ENCODE measurements around the gene MCM7.
"Not testable (repeated sequence)": the region's sequence is repeated elsewhere in the genome, so short reads cannot be mapped to it uniquely, and the experiment has no call there.

MCM7 gene

DNA sequence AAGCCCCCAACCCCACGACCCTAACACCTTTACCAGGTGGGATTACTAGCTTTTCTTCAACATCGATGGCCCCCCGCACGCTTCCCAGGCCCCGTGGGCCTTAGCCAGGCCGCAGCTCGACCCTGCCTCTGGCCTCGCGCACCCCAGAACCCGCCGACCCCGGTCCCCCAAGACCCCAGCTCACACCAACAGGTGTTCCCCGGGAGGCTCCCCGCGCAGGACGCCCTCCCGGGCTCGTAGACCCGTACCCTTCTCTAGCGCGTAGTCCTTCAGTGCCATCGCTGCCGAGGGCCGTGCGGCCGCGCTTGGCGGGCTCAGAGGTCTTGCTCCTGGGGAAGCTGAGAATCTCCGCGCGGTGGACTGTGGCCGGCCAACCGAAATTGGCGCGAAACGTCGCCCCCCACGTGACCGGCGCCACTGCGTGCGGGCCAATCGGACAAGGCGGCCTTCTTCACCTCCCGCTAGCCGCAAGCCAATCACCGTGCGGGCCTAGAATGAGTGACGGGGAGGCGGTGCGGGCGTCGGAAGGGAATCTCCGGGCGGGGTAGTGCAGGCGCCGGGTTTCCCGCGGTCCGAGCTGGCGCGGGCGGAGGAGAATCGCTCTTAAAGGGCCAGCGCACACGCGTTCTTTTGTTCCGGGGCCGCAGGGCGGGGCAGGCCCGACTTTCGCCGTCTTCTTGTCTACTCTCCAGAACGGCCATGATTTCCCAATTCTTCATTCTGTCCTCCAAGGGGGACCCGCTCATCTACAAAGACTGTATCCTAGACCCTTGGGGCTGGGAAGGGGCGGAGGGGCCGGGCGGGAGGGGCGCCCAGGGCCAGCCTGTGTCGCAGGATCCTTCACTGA, at the start of gene MCM7, which contains the start of gene AP4M1:
Gene MCM7, minus strand, starts transcription at position 382 of the 847 bp plus-strand sequence. Its CDS starts 103 bp downstream, at position 279.
Gene AP4M1, plus strand, starts transcription at position 628 of the 847 bp plus-strand sequence. Its CDS starts 72 bp downstream, at position 700.
- Mint-ChIP-seq H3K27ac (peak within 1 kb of the TSS; percentile 84), H3K4me3 (peak within 1 kb of the TSS; percentile 92), H3K36me3 (peaks cover 60% of the 10 kb centered on the region), H3K9me3 (no peaks in the 10 kb centered on the region), H3K4me1 (peaks cover 44% of the 10 kb centered on the region), H3K27me3 (no peaks in the 10 kb centered on the region)
- ATAC-seq: peak; percentile 95

DNA sequence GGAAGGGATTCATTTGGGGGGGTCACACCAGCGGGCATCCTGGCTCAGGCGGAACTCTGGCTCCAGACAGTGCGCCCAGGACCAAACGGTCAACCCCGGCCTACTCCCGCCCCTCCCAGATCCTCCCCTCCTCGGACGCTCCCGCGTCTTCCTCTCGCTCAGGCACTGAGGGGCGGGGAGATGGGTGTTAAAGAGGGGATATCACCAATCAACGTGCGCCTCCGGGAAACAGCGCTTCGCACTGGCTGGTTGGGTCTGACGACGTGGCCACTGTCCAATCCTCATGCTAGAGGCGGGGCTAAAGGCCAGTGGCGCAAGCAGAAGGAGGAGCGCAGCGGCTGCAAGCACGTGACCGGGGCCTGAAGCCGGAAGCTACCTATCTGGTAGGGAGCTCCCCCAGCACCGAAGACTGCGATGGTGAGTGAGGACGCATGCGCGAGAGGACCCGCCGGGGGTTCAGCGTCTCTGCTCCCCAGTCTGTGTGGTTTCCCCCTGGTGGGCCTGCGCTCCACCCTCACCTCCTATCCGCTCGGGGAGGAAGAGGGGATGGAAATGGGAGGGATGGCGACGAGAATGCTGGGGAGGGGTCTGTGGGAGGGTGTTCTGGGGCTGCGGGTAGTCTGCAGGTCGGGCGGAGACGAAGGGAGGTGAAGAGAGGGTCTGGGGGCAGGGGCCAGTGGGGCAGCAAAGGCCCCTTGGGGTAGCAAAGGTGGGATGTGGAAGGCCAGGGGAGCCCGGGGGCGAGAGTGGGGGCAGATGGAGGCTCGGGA, 47.5 kb upstream of the MCM7 start, which contains the start of gene LAMTOR4:
Gene LAMTOR4, plus strand, starts transcription at position 360 of the 770 bp plus-strand sequence. Its CDS starts 55 bp downstream, at position 415.
- H3K36me3 Mint-ChIP-seq: peaks cover 20% of the 10 kb centered on the region
- H3K27me3 Mint-ChIP-seq: no peaks in the 10 kb centered on the region
- peak; percentile 99 for ATAC-seq
- peaks cover 41% of the 10 kb centered on the region for H3K4me1 Mint-ChIP-seq
- no peaks in the 10 kb centered on the region for H3K9me3 Mint-ChIP-seq
- peak within 1 kb of the TSS; percentile 96 for H3K27ac Mint-ChIP-seq
- H3K4me3 Mint-ChIP-seq: peak within 1 kb of the TSS; percentile 97

DNA sequence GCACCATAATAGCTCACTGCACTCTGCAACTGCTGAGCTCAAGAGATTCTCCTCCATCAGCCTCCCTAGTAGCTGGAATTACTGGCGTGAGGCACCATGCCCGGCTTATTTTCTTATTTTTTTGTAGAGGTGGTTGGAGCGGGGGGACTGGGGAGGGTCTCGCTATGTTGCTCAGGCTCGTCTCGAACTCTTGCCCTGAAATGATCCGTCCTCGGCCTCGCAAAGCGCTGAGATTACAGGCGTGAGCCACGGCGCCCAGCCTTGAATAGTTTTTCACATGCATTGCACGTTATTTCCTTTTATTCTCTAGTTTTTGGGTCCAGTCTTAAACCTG, 47.0 kb upstream of the MCM7 start:
- peak overlapping the region; percentile 97 for H3K4me3 Mint-ChIP-seq
- no peak for ATAC-seq
- H3K27me3 Mint-ChIP-seq: no peaks in the 10 kb centered on the region
- H3K9me3 Mint-ChIP-seq: no peaks in the 10 kb centered on the region
- peaks cover 38% of the 10 kb centered on the region for H3K4me1 Mint-ChIP-seq
- peak overlapping the region; percentile 96 for H3K27ac Mint-ChIP-seq
- peaks cover 20% of the 10 kb centered on the region for H3K36me3 Mint-ChIP-seq

- H3K4me1 Mint-ChIP-seq: peaks cover 29% of the 10 kb centered on the region
- H3K27ac Mint-ChIP-seq: no peak overlapping the region
- no peaks in the 10 kb centered on the region for H3K9me3 Mint-ChIP-seq
- no peaks in the 10 kb centered on the region for H3K27me3 Mint-ChIP-seq
- no peak for ATAC-seq
- H3K36me3 Mint-ChIP-seq: peaks cover 11% of the 10 kb centered on the region
- H3K4me3 Mint-ChIP-seq: no peak overlapping the region
Observed at GRCh38 chr7:100147278-100147677, 46.1 kb upstream of the MCM7 start.

DNA sequence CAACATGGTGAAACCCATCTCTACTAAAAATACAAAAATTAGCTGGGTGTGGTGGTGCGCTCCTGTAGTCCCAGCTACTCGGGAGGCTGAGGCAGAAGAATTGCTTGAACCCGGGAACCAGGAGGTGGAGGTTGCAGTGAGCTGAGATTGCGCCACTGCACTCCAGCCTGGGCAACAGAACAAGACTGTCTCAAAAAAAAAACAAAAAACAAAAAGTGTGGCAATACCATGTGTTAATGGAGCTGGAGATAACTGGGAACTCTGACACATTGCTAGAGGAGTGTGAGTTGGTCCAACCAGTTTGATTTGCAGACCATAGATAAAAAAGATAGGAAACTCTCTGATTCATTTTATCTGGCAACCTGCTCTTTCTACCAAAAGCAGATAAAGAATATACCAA, 45.2 kb upstream of the MCM7 start:
- H3K9me3 Mint-ChIP-seq, ATAC-seq, H3K27ac Mint-ChIP-seq, H3K36me3 Mint-ChIP-seq, H3K4me3 Mint-ChIP-seq, H3K27me3 Mint-ChIP-seq: not testable (repeated sequence)
- peaks cover 25% of the 10 kb centered on the region for H3K4me1 Mint-ChIP-seq

GRCh38 chr7:100142461-100142860, 41.3 kb upstream of the MCM7 start:
- Mint-ChIP-seq H3K4me3 (no peak overlapping the region), H3K9me3 (no peaks in the 10 kb centered on the region), H3K36me3 (no peaks in the 10 kb centered on the region), H3K27me3 (no peaks in the 10 kb centered on the region), H3K4me1 (peaks cover 17% of the 10 kb centered on the region), H3K27ac (no peak overlapping the region)
- no peak for ATAC-seq

- Mint-ChIP-seq H3K36me3 (no peaks in the 10 kb centered on the region), H3K9me3 (no peaks in the 10 kb centered on the region), H3K4me1 (peaks cover 18% of the 10 kb centered on the region), H3K27ac (no peak overlapping the region), H3K4me3 (no peak overlapping the region), H3K27me3 (no peaks in the 10 kb centered on the region)
- ATAC-seq: no peak
Observed at GRCh38 chr7:100141555-100141949, 40.4 kb upstream of the MCM7 start.

DNA sequence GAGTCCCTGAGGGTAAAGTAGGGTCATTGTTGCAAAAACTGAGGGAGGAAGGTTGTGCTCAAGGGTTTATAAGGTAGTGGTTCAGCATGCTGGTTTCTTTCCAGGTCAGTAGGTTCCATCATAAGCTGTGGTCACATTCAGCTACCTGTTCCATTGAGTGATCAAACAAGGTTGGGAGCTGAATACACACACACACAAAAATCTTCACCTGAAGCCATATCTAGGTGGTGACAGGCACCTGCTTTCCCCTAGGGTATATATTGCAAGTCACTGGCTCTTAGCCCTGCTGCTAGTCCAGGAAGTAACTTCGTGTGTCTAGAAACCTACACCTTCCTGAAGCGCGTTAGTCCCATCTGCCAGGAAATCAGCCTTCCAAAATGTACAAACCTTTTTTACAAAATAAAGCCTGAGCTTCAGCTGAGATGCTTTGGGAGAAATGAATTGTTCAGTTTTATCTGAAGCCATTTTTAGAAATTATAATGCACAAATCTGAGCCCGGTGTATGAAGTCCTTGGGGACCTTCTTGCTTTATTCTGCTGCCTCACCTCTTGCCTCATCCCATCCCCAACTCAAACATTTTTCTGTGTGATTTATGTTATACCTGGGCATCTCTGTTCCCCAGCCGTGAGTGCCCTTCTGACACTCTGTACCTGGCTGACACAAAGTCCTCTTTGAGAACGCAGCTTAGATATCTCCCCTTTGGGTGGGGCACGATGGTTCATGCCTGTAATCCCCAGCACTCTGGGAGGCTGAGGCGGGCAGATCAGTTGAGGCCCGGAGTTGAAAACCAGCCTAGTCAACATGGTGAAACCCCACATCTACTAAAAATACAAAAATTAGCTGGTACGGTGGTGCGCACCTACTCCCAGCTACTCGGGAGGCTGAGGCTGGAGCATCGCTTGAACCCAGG, 36.9 kb upstream of the MCM7 start:
- H3K9me3 Mint-ChIP-seq: no peaks in the 10 kb centered on the region
- peak overlapping the region; percentile 58 for H3K27ac Mint-ChIP-seq
- no peaks in the 10 kb centered on the region for H3K27me3 Mint-ChIP-seq
- no peak overlapping the region for H3K4me3 Mint-ChIP-seq
- H3K4me1 Mint-ChIP-seq: peaks cover 18% of the 10 kb centered on the region
- peak; percentile 86 for ATAC-seq
- no peaks in the 10 kb centered on the region for H3K36me3 Mint-ChIP-seq

- ATAC-seq: peak; percentile 82
- H3K27ac Mint-ChIP-seq: no peak overlapping the region
- peaks cover 30% of the 10 kb centered on the region for H3K4me1 Mint-ChIP-seq
- H3K27me3 Mint-ChIP-seq: no peaks in the 10 kb centered on the region
- H3K4me3 Mint-ChIP-seq: no peak overlapping the region
- no peaks in the 10 kb centered on the region for H3K36me3 Mint-ChIP-seq
- no peaks in the 10 kb centered on the region for H3K9me3 Mint-ChIP-seq
Observed at GRCh38 chr7:100132697-100133151, 31.5 kb upstream of the MCM7 start.

- no peak for ATAC-seq
- Mint-ChIP-seq H3K27ac (no peak overlapping the region), H3K36me3 (no peaks in the 10 kb centered on the region), H3K27me3 (no peaks in the 10 kb centered on the region), H3K4me1 (peaks cover 27% of the 10 kb centered on the region), H3K9me3 (no peaks in the 10 kb centered on the region), H3K4me3 (no peak overlapping the region)
Observed at GRCh38 chr7:100132126-100132525, 30.9 kb upstream of the MCM7 start.

DNA sequence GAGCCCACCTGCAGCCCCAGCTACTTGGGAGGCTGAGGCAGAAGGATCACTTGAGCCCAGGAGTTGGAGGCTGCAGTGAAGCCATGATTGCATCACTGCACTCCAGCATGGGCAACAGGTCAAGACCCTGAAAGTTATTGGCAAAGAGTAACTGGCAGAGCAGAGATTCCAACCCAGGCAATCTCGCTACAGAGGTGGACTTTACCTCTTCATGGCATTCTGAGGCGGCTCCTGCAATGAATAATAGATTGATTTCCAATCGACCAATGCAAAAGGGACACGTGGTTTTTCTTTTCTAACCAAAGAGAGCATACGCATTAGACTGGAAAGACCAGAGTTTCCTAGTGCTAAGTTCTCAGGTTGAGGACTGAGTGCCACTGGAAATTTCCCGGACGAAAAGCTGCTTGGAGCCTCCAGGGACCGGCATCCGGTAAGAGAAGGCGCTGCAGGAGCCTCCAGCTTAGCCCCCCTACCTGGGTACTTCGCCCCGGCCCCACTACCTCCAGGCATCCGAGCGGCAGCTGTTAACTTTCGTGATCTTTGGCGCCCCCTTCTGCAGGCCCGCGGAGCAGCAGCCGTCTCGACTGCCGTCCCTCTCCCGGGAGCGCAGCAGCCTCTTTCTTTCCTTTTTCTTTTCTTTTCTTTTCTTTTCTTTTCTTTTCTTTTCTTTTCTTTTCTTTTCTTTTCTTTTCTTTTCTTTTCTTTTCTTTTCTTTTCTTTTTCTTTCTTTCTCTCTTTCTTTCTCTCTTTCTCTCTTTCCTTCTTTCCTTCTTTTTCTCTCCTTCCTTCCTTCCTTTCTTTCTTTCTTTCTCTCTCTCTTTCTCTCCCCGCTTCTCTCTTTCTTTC, 29.6 kb upstream of the MCM7 start:
- Mint-ChIP-seq H3K4me3 (no peak overlapping the region), H3K4me1 (peaks cover 33% of the 10 kb centered on the region), H3K9me3 (no peaks in the 10 kb centered on the region), H3K27me3 (no peaks in the 10 kb centered on the region), H3K36me3 (no peaks in the 10 kb centered on the region), H3K27ac (no peak overlapping the region)
- ATAC-seq: no peak

- not testable (repeated sequence) for ATAC-seq, H3K27ac Mint-ChIP-seq, H3K36me3 Mint-ChIP-seq, H3K4me3 Mint-ChIP-seq, H3K9me3 Mint-ChIP-seq, H3K27me3 Mint-ChIP-seq
- H3K4me1 Mint-ChIP-seq: peaks cover 37% of the 10 kb centered on the region
Observed at GRCh38 chr7:100130220-100130607, 29.0 kb upstream of the MCM7 start.

DNA sequence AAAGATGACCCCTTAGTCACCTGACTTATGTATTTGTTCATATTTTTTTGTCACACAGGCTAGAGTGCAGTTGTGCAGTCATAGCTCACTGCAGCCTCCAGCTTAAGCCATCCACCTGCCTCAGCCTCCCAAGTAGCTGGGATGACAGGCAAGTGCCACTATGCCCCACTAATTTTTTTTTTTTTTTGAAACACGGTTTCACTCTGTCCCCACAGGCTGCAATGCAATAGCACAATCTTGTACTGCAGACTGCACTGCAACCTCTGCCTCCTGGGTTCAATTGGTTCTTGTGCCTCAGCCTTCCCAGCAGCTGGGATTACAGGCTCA, 27.4 kb upstream of the MCM7 start:
- Mint-ChIP-seq H3K9me3 (no peaks in the 10 kb centered on the region), H3K4me1 (peaks cover 48% of the 10 kb centered on the region), H3K27ac (no peak overlapping the region), H3K4me3 (no peak overlapping the region), H3K27me3 (no peaks in the 10 kb centered on the region), H3K36me3 (no peaks in the 10 kb centered on the region)
- no peak for ATAC-seq

All from stimulated activated memory B cell treated with anti-CD40 and anti-IgM and Interleukin-4, amounts not matched to agents 10 μg/mL and 1 μg/mL and 100 μg/mL, for 72 hours (primary cell).